ENCODE measurements around the gene RGS6.

The RGS6 gene

GRCh38 chr14:72213424-72213823 lies 281.2 kb downstream of the RGS6 start:
- H3K4me1 ChIP-seq = no peaks in the 10 kb centered on the region
- DNase-seq = no peak
- TF ChIP-seq, protein P1, sequence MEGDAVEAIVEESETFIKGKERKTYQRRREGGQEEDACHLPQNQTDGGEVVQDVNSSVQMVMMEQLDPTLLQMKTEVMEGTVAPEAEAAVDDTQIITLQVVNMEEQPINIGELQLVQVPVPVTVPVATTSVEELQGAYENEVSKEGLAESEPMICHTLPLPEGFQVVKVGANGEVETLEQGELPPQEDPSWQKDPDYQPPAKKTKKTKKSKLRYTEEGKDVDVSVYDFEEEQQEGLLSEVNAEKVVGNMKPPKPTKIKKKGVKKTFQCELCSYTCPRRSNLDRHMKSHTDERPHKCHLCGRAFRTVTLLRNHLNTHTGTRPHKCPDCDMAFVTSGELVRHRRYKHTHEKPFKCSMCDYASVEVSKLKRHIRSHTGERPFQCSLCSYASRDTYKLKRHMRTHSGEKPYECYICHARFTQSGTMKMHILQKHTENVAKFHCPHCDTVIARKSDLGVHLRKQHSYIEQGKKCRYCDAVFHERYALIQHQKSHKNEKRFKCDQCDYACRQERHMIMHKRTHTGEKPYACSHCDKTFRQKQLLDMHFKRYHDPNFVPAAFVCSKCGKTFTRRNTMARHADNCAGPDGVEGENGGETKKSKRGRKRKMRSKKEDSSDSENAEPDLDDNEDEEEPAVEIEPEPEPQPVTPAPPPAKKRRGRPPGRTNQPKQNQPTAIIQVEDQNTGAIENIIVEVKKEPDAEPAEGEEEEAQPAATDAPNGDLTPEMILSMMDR (IDR thresholded peaks at IDR 0.05) = no peak

DNA sequence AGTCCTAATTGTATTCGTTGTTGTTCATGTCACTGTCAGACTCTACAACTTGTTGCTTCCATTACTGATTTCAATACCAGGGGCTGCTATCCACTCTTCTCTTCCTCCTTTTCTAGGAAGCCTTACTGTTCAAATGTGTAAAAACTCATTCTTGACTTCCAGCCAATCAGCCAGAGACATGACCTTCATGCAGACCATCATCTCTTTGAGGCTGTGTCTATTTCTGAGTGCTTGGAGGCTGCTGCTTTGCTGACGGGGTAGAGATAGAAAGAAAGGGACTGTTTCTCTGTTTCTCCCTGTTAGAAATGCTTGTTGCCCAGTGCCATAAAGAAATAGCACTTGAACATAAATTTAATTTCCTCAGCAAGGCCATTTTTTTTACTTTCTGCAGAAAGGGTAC lies 282.9 kb downstream of the RGS6 start:
- no peaks in the 10 kb centered on the region for H3K36me3 ChIP-seq
- TF ChIP-seq, protein P1 (IDR thresholded peaks at IDR 0.05) = no peak
- intact Hi-C loops (cut with DNase I; ENCODE audit: low total_unique reads) = no loop called here

More at GRCh38 chr14:72213424-72213823, 281.2 kb downstream of the RGS6 start:
- Histone ChIP-seq H3K27me3 (no peaks in the 10 kb centered on the region), H3K4me3 (no peak overlapping the region), H3K36me3 (no peaks in the 10 kb centered on the region), H3K9me3 (no peaks in the 10 kb centered on the region), H3K27ac (no peak overlapping the region)
- intact Hi-C loops (cut with DNase I; ENCODE audit: low total_unique reads) = no loop called here

GRCh38 chr14:72217135-72217534 lies 284.9 kb downstream of the RGS6 start:
- H3K4me1 ChIP-seq = no peaks in the 10 kb centered on the region
- no peak overlapping the region for H3K4me3 ChIP-seq
- DNase-seq = no peak
- no peaks in the 10 kb centered on the region for H3K36me3 ChIP-seq
- intact Hi-C loops (cut with DNase I; ENCODE audit: low total_unique reads) = no loop called here
- TF ChIP-seq, protein P1 (IDR thresholded peaks at IDR 0.05) = no peak
- H3K27me3 ChIP-seq = no peaks in the 10 kb centered on the region
- no peaks in the 10 kb centered on the region for H3K9me3 ChIP-seq
- H3K27ac ChIP-seq = no peak overlapping the region

More for the DNA sequence above, 282.9 kb downstream of the RGS6 start:
- no peak overlapping the region for H3K4me3 ChIP-seq
- no peaks in the 10 kb centered on the region for H3K4me1 ChIP-seq
- no peaks in the 10 kb centered on the region for H3K9me3 ChIP-seq
- DNase-seq = no peak
- H3K27ac ChIP-seq = no peak overlapping the region
- H3K27me3 ChIP-seq = no peaks in the 10 kb centered on the region

- no peak overlapping the region for H3K27ac ChIP-seq
- no peaks in the 10 kb centered on the region for H3K9me3 ChIP-seq
- no peak overlapping the region for H3K4me3 ChIP-seq
- TF ChIP-seq, protein P1 (IDR thresholded peaks at IDR 0.05) = no peak
- intact Hi-C loops (cut with DNase I; ENCODE audit: low total_unique reads) = no loop called here
- H3K36me3 ChIP-seq = no peaks in the 10 kb centered on the region
- no peaks in the 10 kb centered on the region for H3K27me3 ChIP-seq
- no peak for DNase-seq
- no peaks in the 10 kb centered on the region for H3K4me1 ChIP-seq
Measured at GRCh38 chr14:72222046-72222445, 289.8 kb downstream of the RGS6 start.

DNA sequence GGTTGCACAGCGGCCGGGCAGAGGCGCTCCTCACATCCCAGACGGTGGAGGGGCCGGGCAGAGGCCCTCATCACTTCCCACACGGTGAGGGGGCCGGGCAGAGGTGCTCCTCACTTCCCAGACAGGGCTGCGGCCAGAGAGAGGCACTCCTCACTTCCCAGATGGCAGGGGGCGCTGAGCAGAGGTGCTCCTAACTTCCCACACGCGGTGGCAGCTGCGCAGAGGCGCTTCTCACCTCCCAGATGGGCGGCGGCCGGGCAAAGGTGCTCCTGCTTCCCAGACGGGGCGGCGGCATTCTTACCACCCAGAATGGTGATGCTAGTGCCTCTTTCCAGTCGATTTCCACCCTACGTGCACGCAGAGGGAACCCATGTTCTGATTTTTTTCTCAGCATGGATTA lies 304.4 kb downstream of the RGS6 start:
- Histone ChIP-seq H3K36me3 (no peaks in the 10 kb centered on the region), H3K9me3 (no peaks in the 10 kb centered on the region), H3K27ac (no peak overlapping the region), H3K4me1 (peaks cover 0 to 23% (median under 1%) of the 10 kb centered on the region in 4 donors), H3K27me3 (no peaks in the 10 kb centered on the region), H3K4me3 (no peak overlapping the region)
- TF ChIP-seq, protein P1 (IDR thresholded peaks at IDR 0.05) = no peak
- intact Hi-C loops (cut with DNase I; ENCODE audit: low total_unique reads) = no loop called here
- no peak for DNase-seq
